ENCODE results near the gene EVX1. TPM values are rescaled to one million over a fixed set of nuclear protein-coding genes. Genes with fewer than 3 reads are reported as not detected.

Gene EVX1
- total RNA-seq, 1 donor from 2014 or later: 0.79 TPM

GRCh38 chr7:27245798-27246691 is 3.4 kb downstream of the EVX1 start:
- Mint-ChIP-seq H3K4me3 (no peak overlapping the region), H3K9me3 (no peaks in the 10 kb centered on the region), H3K27ac (ENCODE audit: unreplicated experiment) (no peak overlapping the region), H3K27me3 (ENCODE audit: low read depth) (peaks cover 99% of the 10 kb centered on the region), H3K36me3 (ENCODE audit: low read depth) (peaks cover 6% of the 10 kb centered on the region), H3K4me1 (peaks cover 23% of the 10 kb centered on the region)
- no peak for DNase-seq (ENCODE audit: low read depth, low spot score)
- TF ChIP-seq, protein P1, sequence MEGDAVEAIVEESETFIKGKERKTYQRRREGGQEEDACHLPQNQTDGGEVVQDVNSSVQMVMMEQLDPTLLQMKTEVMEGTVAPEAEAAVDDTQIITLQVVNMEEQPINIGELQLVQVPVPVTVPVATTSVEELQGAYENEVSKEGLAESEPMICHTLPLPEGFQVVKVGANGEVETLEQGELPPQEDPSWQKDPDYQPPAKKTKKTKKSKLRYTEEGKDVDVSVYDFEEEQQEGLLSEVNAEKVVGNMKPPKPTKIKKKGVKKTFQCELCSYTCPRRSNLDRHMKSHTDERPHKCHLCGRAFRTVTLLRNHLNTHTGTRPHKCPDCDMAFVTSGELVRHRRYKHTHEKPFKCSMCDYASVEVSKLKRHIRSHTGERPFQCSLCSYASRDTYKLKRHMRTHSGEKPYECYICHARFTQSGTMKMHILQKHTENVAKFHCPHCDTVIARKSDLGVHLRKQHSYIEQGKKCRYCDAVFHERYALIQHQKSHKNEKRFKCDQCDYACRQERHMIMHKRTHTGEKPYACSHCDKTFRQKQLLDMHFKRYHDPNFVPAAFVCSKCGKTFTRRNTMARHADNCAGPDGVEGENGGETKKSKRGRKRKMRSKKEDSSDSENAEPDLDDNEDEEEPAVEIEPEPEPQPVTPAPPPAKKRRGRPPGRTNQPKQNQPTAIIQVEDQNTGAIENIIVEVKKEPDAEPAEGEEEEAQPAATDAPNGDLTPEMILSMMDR (conservative IDR thresholded peaks at IDR 0.05): no peak

- TF ChIP-seq, protein P1 (conservative IDR thresholded peaks at IDR 0.05): no peak
- H3K9me3 Mint-ChIP-seq: no peaks in the 10 kb centered on the region
- H3K36me3 Mint-ChIP-seq (ENCODE audit: low read depth): peaks cover 6% of the 10 kb centered on the region
- H3K4me3 Mint-ChIP-seq: no peak overlapping the region
- no peak overlapping the region for H3K27ac Mint-ChIP-seq (ENCODE audit: unreplicated experiment)
- peaks cover 21% of the 10 kb centered on the region for H3K4me1 Mint-ChIP-seq
- DNase-seq (ENCODE audit: low read depth, low spot score): no peak
- H3K27me3 Mint-ChIP-seq (ENCODE audit: low read depth): peaks cover 97% of the 10 kb centered on the region
These were observed 4.4 kb downstream of the EVX1 start for GRCh38 chr7:27247000-27247399.

DNA sequence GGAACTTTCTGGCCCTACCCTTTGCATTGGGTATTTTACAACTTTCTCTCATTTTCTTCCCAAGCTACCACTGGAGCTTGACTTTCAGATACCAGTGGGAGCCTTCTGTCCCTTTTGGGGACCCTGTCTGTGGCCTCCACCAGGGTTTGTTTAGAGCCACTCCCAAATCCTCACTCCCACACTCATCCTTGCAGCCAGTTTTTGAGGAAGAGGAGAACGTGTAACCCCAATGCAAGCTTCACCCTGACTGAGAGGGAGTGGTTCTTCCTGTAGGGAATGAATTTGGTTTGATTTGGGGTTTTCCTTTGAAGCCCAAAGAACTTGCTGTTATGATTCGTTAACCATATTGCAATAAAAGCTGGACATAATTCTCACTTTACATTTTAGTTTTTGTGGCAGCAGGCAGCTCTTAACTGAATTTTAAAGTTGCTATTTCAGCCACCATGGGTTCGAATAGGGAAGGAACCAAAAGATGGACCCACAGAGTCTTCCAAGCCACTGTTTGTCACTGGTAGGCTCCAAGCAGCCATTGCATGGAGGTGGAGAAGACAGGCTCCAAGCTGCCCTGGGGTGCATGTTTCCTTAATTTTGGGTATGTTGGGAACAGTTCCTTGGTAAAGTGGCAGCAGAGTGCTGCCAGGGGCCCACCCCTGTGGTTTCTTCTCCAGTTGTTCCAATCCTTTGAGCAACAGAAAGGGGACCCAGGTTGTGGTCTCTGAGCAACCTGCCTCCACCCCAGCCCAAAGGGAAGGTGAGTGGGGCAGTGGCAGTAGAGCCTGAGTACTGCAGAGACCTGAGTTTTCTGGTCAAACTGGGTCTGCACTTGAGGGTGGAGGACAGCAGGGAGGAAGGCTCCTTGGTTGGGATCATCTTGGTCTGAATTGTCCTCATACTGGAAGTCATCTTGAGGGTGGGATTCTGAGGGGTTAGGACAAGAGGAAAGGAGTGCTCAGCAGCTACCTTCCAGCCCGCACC is 5.1 kb downstream of the EVX1 start:
- H3K36me3 Mint-ChIP-seq (ENCODE audit: low read depth): peaks cover 6% of the 10 kb centered on the region
- H3K27ac Mint-ChIP-seq (ENCODE audit: unreplicated experiment): no peak overlapping the region
- H3K9me3 Mint-ChIP-seq: no peaks in the 10 kb centered on the region
- no peak overlapping the region for H3K4me3 Mint-ChIP-seq
- H3K4me1 Mint-ChIP-seq: peaks cover 16% of the 10 kb centered on the region
- peaks cover 97% of the 10 kb centered on the region for H3K27me3 Mint-ChIP-seq (ENCODE audit: low read depth)
- no peak for DNase-seq (ENCODE audit: low read depth, low spot score)
- TF ChIP-seq, protein P1 (conservative IDR thresholded peaks at IDR 0.05): no peak

- DNase-seq (ENCODE audit: low read depth, low spot score): no peak
- Mint-ChIP-seq H3K36me3 (ENCODE audit: low read depth) (peaks cover 6% of the 10 kb centered on the region), H3K9me3 (no peaks in the 10 kb centered on the region), H3K27me3 (ENCODE audit: low read depth) (peaks cover 98% of the 10 kb centered on the region), H3K4me3 (no peak overlapping the region), H3K4me1 (peaks cover 16% of the 10 kb centered on the region), H3K27ac (ENCODE audit: unreplicated experiment) (no peak overlapping the region)
- TF ChIP-seq, protein P1 (conservative IDR thresholded peaks at IDR 0.05): no peak
These were observed 5.8 kb downstream of the EVX1 start for GRCh38 chr7:27248427-27248806.

- TF ChIP-seq, protein P1 (conservative IDR thresholded peaks at IDR 0.05): no peak
- Mint-ChIP-seq H3K27me3 (ENCODE audit: low read depth) (peaks cover 98% of the 10 kb centered on the region), H3K36me3 (ENCODE audit: low read depth) (peaks cover 5% of the 10 kb centered on the region), H3K27ac (ENCODE audit: unreplicated experiment) (no peak overlapping the region), H3K4me1 (peaks cover 13% of the 10 kb centered on the region), H3K4me3 (no peak overlapping the region), H3K9me3 (no peaks in the 10 kb centered on the region)
- no peak for DNase-seq (ENCODE audit: low read depth, low spot score)
These were observed 6.5 kb downstream of the EVX1 start for GRCh38 chr7:27248911-27249723.
